GM12878 (cell line): ENCODE data around the gene C12orf43. TPM values are rescaled to one million over a fixed set of nuclear protein-coding genes. Genes with fewer than 3 reads are reported as not detected.

Experiments
- ATAC-seq: fragments of 200-7000 bp; cut with Tn5 transposase; 3 replicates; pipeline ENCODE4 v1.9.1; 2020; ENCODE audit warnings: mild to moderate bottlenecking, moderate library complexity
- BruUV-seq: library from RNA; stranded (reverse); fragments of 400-500 nt; replicated peaks from 2 replicates; lab custom pipeline; 2021; lab: Mats Ljungman, UMichigan
- CTCF ChIA-PET: fragments of 300-600 bp; sonication (Branson Sonifier 250); formaldehyde crosslinking; extraction: SDS; loops from one replicate; lab custom pipeline; 2021; ENCODE audit warnings: inconsistent platforms; lab: Yijun Ruan, JAX
- POLR2A ChIA-PET: fragments of 350-600 bp; formaldehyde crosslinking; extraction: SDS; loops from one replicate; lab custom pipeline; 2021; ENCODE audit warnings: inconsistent platforms; lab: Charles Lee
- RAD21 ChIA-PET: fragments of 300-600 bp; sonication (Branson Sonifier 250); formaldehyde crosslinking; loops from one replicate; lab custom pipeline; 2023; ENCODE audit warnings: antibody characterized with exemption; ENCODE audit not compliant: unreplicated experiment; lab: Charles Lee
- SMC1A ChIA-PET: fragments of 300-600 bp; sonication (Branson Sonifier 250); formaldehyde crosslinking; loops from one replicate; lab custom pipeline; 2023; ENCODE audit not compliant: unreplicated experiment, uncharacterized antibody; lab: Charles Lee
- DNase-seq: peaks from one replicate; pipeline ENCODE4 v3.0.0-alpha.2; 2011; ENCODE audit warnings: low read depth, low spot score
- FAIRE-seq: peaks from 3 replicates; lab custom pipeline; 2011; peaks lifted over from hg19 to GRCh38; lab: Jason Lieb, UNC
- H2AFZ ChIP-seq: 2 replicates; pipeline ENCODE4 v1.6.0; 2011; ENCODE audit warnings: low read depth, low read length, control low read depth; ENCODE audit not compliant: control insufficient read depth
- H3K27ac ChIP-seq: 2 replicates; pipeline ENCODE4 v1.5.1; 2011; ENCODE audit warnings: control low read depth; ENCODE audit not compliant: control insufficient read depth, insufficient read depth
- H3K27me3 ChIP-seq, 2 experiments: replicated peaks in 1 of 2; 2 replicates each; pipeline versions ENCODE4 v1.6.0 to v1.6.1; 2011; ENCODE audit warnings: low read length in 1 of 2; ENCODE audit not compliant: control insufficient read depth in 2 of 2, insufficient read depth in 2 of 2
- H3K36me3 ChIP-seq, 2 experiments: 2 replicates each; pipeline ENCODE4 v1.5.1; 2011; ENCODE audit warnings: low read length in 1 of 2; ENCODE audit not compliant: control insufficient read depth in 2 of 2, insufficient read depth in 2 of 2
- H3K4me1 ChIP-seq: 2 replicates; pipeline ENCODE4 v1.6.1; 2011; ENCODE audit warnings: mild to moderate bottlenecking, low read length, moderate library complexity, mixed read lengths; ENCODE audit not compliant: control insufficient read depth, insufficient read depth
- H3K4me2 ChIP-seq: 2 replicates; pipeline ENCODE4 v1.6.0; 2011; ENCODE audit warnings: control low read depth; ENCODE audit not compliant: control insufficient read depth, insufficient read depth
- H3K4me3 ChIP-seq: fragments of 200-600 bp; sonication (generic); 2 replicates; pipeline ENCODE4 v1.5.1; 2016
- H3K79me2 ChIP-seq: 2 replicates; pipeline ENCODE4 v1.6.0; 2011; ENCODE audit warnings: low read length; ENCODE audit not compliant: control insufficient read depth, insufficient read depth
- H3K9ac ChIP-seq: 2 replicates; pipeline ENCODE4 v1.8.0; 2011; ENCODE audit warnings: low read length, control low read depth, mixed read lengths; ENCODE audit not compliant: control insufficient read depth, insufficient read depth
- H3K9me3 ChIP-seq: replicated peaks from 3 replicates; pipeline ENCODE4 v1.5.1; 2011; ENCODE audit warnings: mild to moderate bottlenecking, low read length; ENCODE audit not compliant: control insufficient read depth, insufficient read depth
- H4K20me1 ChIP-seq: 2 replicates; pipeline ENCODE4 v1.6.0; 2011; ENCODE audit not compliant: control insufficient read depth, insufficient read depth
- ATF3 ChIP-seq: IDR thresholded peaks from 2 replicates; pipeline ENCODE4 v1.6.1; 2011; ENCODE audit warnings: low read depth, mild to moderate bottlenecking, low read length, moderate library complexity, borderline replicate concordance; ENCODE audit errors: extremely low read depth
- BACH1 ChIP-seq: fragments of 450-650 bp; IDR thresholded peaks from 2 replicates; pipeline ENCODE4 v1.6.1; 2017; ENCODE audit warnings: mild to moderate bottlenecking, borderline replicate concordance
- ETV6 ChIP-seq, 2 experiments: fragments of 450-650 bp in 1 of 2; IDR thresholded peaks in 1 of 2; conservative IDR thresholded peaks in 1 of 2; 2 replicates each; pipeline ENCODE4 v1.6.1; 2014; ENCODE audit warnings: antibody characterized with exemption in 1 of 2, borderline replicate concordance in 1 of 2, low read depth in 1 of 2, mild to moderate bottlenecking in 1 of 2, moderate library complexity in 1 of 2
- HDAC2 ChIP-seq: fragments of 200-600 bp; sonication (generic); IDR thresholded peaks from 2 replicates; pipeline ENCODE4 v1.6.1; 2017
- NR2C2 ChIP-seq: IDR thresholded peaks from 2 replicates; pipeline ENCODE4 v1.6.1; 2011; ENCODE audit warnings: borderline replicate concordance, low read depth; ENCODE audit not compliant: control insufficient read depth, insufficient read length
- PAX8 ChIP-seq: fragments of 450-650 bp; IDR thresholded peaks from 2 replicates; pipeline ENCODE4 v1.6.1; 2017; ENCODE audit warnings: mild to moderate bottlenecking, moderate library complexity
- POLR2A ChIP-seq: IDR thresholded peaks from 2 replicates; pipeline ENCODE4 v1.6.1; 2011; ENCODE audit warnings: low read depth, mild to moderate bottlenecking, low read length
- POLR2AphosphoS2 ChIP-seq: IDR thresholded peaks from 2 replicates; pipeline ENCODE4 v1.6.1; 2011; ENCODE audit warnings: low read depth, mild to moderate bottlenecking, low read length, improper control_type of control experiment, moderate library complexity
- RBBP5 ChIP-seq: fragments of 200-600 bp; sonication (generic); conservative IDR thresholded peaks from 2 replicates; pipeline ENCODE4 v1.6.1; 2016
- SMC3 ChIP-seq: IDR thresholded peaks from 2 replicates; pipeline ENCODE4 v1.6.1; 2011; ENCODE audit warnings: low read length, improper control_type of control experiment, borderline replicate concordance
- ZNF217 ChIP-seq: fragments of 450-650 bp; IDR thresholded peaks from 2 replicates; pipeline ENCODE4 v1.6.1; 2017; ENCODE audit warnings: antibody characterized with exemption, mild to moderate bottlenecking
- ZNF274 ChIP-seq: IDR thresholded peaks from one replicate; pipeline ENCODE4 v1.8.0; 2011; ENCODE audit not compliant: insufficient read length, insufficient read depth
- WGBS: methylation state at CpG from one replicate; pipeline ENCODE4 v1.1.6; 2016; ENCODE audit warnings: low lambda C conversion rate; ENCODE audit not compliant: insufficient replicate concordance, insufficient coverage; ENCODE audit errors: missing lambda C conversion rate; 5-methylcytosine and 5-hydroxymethylcytosine counted together
- in situ Hi-C: fragments of 300-500 bp; cut with MboI; formaldehyde crosslinking; loops from 9 replicates; pipeline ENCODE4 v1.14.3; 2018; ENCODE audit warnings: mixed read lengths
- intact Hi-C: fragments of 100-400 bp; cut with micrococcal nuclease; formaldehyde crosslinking; loops from one replicate; pipeline ENCODE4 v1.14.2; 2022; ENCODE audit not compliant: unreplicated experiment
- polyA plus RNA-seq, 11 experiments: library from polyadenylated mRNA; depleted of rRNA in 4 of 11; unstranded in 6 of 11; stranded (reverse) in 5 of 11; fragments of >200 nt; fragmentation: Nextera tagmentation in 4 of 11; fragmentation: Illumina TruSeq in 1 of 11; extraction: Ambion mirVana in 4 of 11; extraction: Trizol in 1 of 11; gene quantifications; 1 replicate in 1 of 11; 2 replicates in 10 of 11; pipeline versions ENCODE4 v1.2.1 to v1.2.3, GENCODE V29; 2011 to 2016; ENCODE audit warnings: inconsistent platforms in 2 of 11, missing spikeins in 2 of 11, low read depth in 1 of 11
- total RNA-seq, 4 experiments: library from RNA; depleted of rRNA in 3 of 4; stranded (reverse); fragments of >200 nt in 3 of 4; fragmentation: Illumina TruSeq in 1 of 4; extraction: Trizol in 1 of 4; gene quantifications; 2 replicates each; pipeline versions ENCODE4 v1.2.1 to v1.2.3, GENCODE V29; 2013 to 2021

The C12orf43 gene
- total and polyA plus RNA-seq, 10 of the 15 experiments (the other 5 are each of a cell fraction or from before 2014, with no cell fraction given) = 7.5 to 30.8 (median 21.3) TPM

GRCh38 chr12:120965534-120966091 lies 50.7 kb downstream of the C12orf43 start:
- H3K79me2 ChIP-seq = no peaks in the 10 kb centered on the region
- no peak overlapping the region for H3K27ac ChIP-seq
- CTCF ChIA-PET = interaction anchor here (1.9 to 2.6 kb wide), 2 partner anchors 109 to 384 kb away, joined by 6 to 7 read pairs; partner anchors contain the start of gene POP5
- in situ Hi-C loops (no loop called here), intact Hi-C loops (no loop called here)
- no peak overlapping the region for H3K9ac ChIP-seq
- DNase-seq (no peak), FAIRE-seq (no peak), ATAC-seq (no peak)
- H3K4me1 ChIP-seq = no peaks in the 10 kb centered on the region; the same call in 1 of the 2 replicates
- no peak overlapping the region for H2AFZ ChIP-seq
- SMC1A ChIA-PET = interaction anchor here (0.8 to 1.6 kb wide), 3 partner anchors 26 to 117 kb away, joined by 3 to 4 read pairs (median 3); no protein-coding TSS in a partner anchor
- no peaks in the 10 kb centered on the region for H4K20me1 ChIP-seq
- POLR2A ChIA-PET = no interaction called here
- no peak for TF ChIP-seq ATF3
- TF ChIP-seq POLR2AphosphoS2 = no peak
- TF ChIP-seq ETV6 (conservative IDR thresholded peaks at IDR 0.05 in 1 of 2, IDR thresholded peaks at IDR 0.05 in 1 of 2; ENCODE audit: borderline replicate concordance in 1 of 2, low read depth in 1 of 2) = no peak
- TF ChIP-seq POLR2A = no peak
- TF ChIP-seq HDAC2 = no peak
- no peak for TF ChIP-seq ZNF217
- no peak for TF ChIP-seq PAX8
- TF ChIP-seq NR2C2 = no peak
- TF ChIP-seq BACH1 = no peak
- no peak for TF ChIP-seq SMC3
- no peak for TF ChIP-seq RBBP5
- no peak for TF ChIP-seq ZNF274
- H3K4me3 ChIP-seq = no peak overlapping the region
- WGBS = 73% methylated on average over 13 of the region's 13 CpGs
- no TSS peak for BruUV-seq
- RAD21 ChIA-PET = interaction anchor here (0.8 kb wide), 1 partner anchor 64 kb away, joined by 3 read pairs; no protein-coding TSS in a partner anchor
- no peaks in the 10 kb centered on the region for H3K36me3 ChIP-seq
- H3K4me2 ChIP-seq = no peak overlapping the region
- no peaks in the 10 kb centered on the region for H3K27me3 ChIP-seq
- H3K9me3 ChIP-seq = no peaks in the 10 kb centered on the region
